LNCaP clone FGC (cell line): ENCODE data around the gene INF2.

ENCODE experiments used
- DNase-seq: peaks from one replicate; pipeline ENCODE4 v3.0.0-alpha.2; 2011; ENCODE audit warnings: low read depth
- H3K4me3 ChIP-seq: 2 replicates; pipeline ENCODE4 v1.5.1; 2011; ENCODE audit warnings: mild to moderate bottlenecking, low read depth, low read length, control low read depth
- TF ChIP-seq, protein P1 (sequence below): IDR thresholded peaks from 2 replicates; pipeline ENCODE4 v1.5.1; 2012; ENCODE audit warnings: mild to moderate bottlenecking; ENCODE audit not compliant: control insufficient read depth, insufficient read depth; ENCODE audit errors: extremely low read depth

INF2 gene

DNA sequence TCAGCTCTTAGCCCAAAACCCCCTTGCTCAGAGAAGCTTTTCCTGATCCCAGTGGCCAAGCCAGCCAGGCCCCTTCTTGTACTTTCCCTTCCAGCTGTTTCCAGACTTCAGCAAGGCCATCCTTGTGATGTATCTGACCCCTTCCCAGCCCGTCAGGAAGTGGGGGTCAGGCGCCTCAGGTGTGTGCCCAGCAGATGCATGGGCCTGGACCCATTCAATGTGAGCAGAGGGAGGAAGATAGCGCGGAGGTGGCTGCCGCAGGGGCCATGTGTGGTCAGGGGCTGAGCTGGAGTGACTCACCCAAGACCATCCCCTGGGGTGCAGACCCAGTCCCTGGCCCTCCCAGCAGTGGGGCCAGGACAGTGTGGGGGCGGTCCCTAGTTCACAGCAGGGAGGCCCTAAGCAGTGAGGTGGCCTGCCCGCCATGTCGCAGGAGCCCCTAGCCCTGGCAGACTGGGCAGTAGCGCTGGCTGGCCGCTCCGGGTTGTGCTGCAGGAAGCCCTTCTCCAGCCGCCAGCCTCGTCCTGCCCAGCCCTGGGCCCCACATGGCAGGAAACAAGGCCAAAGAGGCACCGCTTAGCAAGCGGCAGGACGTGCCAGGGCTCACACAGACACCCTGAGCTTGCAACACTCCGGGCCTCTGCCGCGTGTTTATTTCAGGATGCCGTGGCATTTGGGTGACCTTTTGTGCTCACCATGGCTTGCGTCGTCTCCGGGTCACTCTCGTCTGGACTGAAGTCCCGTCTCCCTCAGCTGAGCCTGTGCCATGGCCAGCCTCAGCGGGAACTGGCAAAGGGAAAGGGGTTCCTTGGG lies 46.6 kb downstream of the INF2 start:
- TF ChIP-seq, protein P1, sequence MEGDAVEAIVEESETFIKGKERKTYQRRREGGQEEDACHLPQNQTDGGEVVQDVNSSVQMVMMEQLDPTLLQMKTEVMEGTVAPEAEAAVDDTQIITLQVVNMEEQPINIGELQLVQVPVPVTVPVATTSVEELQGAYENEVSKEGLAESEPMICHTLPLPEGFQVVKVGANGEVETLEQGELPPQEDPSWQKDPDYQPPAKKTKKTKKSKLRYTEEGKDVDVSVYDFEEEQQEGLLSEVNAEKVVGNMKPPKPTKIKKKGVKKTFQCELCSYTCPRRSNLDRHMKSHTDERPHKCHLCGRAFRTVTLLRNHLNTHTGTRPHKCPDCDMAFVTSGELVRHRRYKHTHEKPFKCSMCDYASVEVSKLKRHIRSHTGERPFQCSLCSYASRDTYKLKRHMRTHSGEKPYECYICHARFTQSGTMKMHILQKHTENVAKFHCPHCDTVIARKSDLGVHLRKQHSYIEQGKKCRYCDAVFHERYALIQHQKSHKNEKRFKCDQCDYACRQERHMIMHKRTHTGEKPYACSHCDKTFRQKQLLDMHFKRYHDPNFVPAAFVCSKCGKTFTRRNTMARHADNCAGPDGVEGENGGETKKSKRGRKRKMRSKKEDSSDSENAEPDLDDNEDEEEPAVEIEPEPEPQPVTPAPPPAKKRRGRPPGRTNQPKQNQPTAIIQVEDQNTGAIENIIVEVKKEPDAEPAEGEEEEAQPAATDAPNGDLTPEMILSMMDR = no peak
- no peak overlapping the region for H3K4me3 ChIP-seq
- DNase-seq = no peak

DNA sequence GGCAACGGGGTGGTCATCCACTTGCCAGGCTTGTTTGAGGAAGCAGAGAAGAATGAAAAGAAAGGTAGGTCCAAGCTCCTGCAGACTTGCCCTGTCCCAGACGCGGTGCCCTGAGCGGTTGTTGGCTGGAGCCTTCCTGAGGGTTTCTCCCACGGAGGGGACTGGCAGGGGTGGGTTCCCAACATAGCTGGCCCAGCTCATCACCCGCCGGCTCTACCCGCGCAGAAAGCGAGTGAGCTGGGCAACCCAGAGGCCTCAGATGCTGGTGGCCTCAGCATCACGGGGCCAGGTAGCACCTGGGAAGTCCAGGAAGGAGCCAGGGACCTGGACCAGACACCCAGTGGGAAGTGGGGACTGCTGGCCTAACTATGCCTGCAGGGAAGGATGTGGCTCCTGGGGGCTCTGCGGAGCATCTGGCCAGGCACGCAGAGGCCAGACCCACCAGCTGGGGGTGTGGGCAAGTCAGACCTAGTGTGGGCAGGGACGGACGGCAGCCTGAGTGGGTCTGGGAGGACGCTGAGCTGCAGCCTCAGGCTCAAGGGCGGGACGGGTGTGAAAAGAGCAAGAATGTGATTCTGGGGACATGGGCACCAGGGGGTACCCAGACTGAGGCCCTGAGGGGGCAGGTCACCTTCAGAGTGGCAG lies 49.1 kb downstream of the INF2 start:
- TF ChIP-seq, protein P1 = no peak
- H3K4me3 ChIP-seq = no peak overlapping the region
- DNase-seq = no peak

DNA sequence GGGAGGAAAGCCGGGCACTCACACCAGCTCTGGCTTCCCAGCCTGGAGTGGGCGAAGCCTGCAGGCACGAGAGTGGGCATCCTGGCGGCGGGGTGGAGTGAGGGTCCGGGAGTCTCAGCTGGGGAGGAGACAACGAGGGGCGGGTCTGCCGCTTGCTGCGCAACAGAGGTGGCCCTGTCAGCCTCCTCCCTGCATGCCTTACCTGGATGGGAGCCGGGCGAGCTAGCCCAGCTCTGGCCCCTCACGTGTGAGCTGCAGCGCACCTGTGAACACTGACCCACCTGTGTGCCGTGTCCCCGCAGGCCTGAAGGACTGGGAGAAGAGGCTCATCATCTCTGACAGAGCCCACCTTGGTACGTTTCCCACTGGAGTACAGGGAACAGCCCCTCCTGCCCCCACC lies 49.6 kb downstream of the INF2 start:
- TF ChIP-seq, protein P1 = no peak
- no peak for DNase-seq
- no peak overlapping the region for H3K4me3 ChIP-seq

DNA sequence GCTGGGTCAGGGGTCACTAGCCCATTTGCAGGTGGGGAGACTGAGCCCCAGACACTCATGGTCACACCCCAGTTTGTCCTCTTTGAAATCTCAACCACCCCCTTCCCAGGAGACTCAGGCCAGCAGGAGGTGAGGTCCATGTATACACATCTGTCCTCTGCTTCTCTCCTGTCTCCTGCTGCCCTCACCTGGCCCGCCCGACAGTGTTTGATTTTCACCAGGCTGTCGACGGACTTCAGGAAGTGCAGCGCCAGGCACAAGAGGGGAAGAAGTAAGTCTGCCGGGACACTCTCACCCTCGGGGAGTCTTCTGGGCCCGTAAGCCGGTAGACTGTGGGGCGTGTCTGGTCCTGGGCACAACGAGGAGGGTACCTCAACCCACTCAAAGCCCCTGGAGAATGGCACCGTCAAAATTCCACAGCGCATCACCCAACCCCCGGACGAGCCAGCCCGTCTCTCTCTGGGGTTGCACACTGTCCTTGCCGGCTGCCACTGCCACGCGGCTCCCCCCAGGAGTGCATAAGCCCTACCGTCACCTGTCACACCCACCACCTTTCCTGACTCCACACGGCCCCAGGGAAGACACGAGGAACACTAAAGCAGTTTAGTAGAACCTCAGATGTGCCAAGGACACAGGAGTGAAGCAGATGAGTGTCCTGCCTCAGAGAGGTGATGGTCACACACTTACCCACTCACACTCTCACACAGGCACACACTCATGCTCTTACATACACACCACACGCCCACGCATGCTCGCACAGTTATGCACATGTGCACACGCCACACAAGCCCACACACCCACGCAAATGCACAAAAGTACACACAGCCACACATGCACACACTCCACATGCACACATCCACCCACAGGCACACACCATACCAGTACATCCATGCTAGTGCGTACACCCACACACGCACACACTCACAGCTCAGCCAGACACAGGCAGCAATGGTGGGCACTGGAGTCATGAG lies 50.4 kb downstream of the INF2 start:
- TF ChIP-seq, protein P1 = no peak
- H3K4me3 ChIP-seq = no peak overlapping the region
- DNase-seq = no peak

DNA sequence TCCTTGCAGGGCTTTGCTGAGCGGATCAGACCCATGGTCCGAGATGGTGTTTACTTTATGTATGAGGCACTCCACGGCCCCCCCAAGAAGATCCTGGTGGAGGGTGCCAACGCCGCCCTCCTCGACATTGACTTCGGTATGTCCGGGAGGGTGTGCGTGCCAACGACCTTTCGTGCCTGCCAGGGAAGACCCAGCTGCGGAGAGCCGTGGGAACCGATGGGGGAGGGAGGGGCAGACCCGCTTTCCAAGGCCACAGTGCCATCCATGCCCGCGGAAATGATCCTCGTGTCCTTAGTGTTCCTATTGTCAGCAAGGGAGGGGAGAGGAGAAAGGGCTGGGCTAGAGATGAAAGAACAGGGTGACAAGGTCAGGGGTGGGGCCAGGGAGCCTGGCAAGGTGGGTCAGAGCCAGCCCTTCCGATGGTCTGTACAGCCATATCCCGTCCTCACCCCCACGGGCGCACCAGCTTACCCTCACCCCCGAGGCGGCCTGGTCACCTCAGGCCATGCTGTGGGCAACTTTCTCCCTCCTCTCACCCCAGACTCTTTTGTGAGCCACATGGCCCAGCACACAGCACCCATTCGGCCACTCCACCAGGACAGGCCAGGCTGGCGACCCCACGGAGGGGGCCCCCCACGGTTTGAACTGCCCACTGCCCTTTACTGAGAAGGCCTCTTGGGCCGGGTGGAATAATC lies 51.8 kb downstream of the INF2 start:
- DNase-seq = no peak
- TF ChIP-seq, protein P1 = no peak

DNA sequence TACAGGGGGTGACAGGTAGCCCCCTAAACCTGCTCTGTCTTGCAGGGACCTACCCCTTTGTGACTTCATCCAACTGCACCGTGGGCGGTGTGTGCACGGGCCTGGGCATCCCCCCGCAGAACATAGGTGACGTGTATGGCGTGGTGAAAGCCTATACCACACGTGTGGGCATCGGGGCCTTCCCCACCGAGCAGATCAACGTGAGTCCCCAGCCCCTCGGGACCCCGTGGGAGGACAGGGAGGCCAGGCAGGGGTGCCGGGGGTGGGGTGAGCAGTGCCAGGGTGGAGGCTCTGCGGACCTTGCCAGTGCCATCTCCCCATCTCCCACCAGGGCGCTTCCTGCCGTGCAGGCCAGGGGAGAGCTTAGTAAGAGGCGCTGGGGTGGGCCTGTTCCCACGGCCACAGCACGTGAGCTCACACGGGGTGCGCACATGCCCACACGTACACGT lies 52.4 kb downstream of the INF2 start:
- TF ChIP-seq, protein P1 = no peak
- DNase-seq = no peak
- no peak overlapping the region for H3K4me3 ChIP-seq

More for the DNA sequence above, 51.8 kb downstream of the INF2 start:
- no peak overlapping the region for H3K4me3 ChIP-seq
